Right atrium auricular region (tissue), 2 donors: Measurements from ENCODE around the gene LAMA5. TPM values are rescaled to one million over a fixed set of nuclear protein-coding genes. Genes with fewer than 3 reads are reported as not detected.

ENCODE experiments used
- DNase-seq: peaks from one replicate; pipeline ENCODE4 v3.0.0-alpha.2; 2019; ENCODE audit warnings: low spot score
- H3K27ac ChIP-seq, 2 donors: fragments of 200-600 bp; sonication (generic); 1 replicate in 1 of 2; 2 replicates in 1 of 2; pipeline ENCODE4 v1.5.1; 2016 to 2019
- H3K27me3 ChIP-seq, 2 donors: fragments of 200-600 bp; sonication (generic); one replicate each; pipeline versions ENCODE4 v1.5.1 to v1.6.0; 2017 to 2019
- H3K36me3 ChIP-seq: fragments of 200-600 bp; sonication (generic); one replicate; pipeline ENCODE4 v1.5.1; 2016
- H3K4me1 ChIP-seq, 2 donors: fragments of 200-600 bp; sonication (generic); one replicate each; pipeline versions ENCODE4 v1.5.1 to v1.6.0; 2017 to 2019
- H3K4me3 ChIP-seq, 2 donors: fragments of 200-600 bp; sonication (generic); 1 replicate in 1 of 2; 2 replicates in 1 of 2; pipeline ENCODE4 v1.5.1; 2017 to 2019; ENCODE audit warnings: mild to moderate bottlenecking in 1 of 2, moderate library complexity in 1 of 2
- H3K9me3 ChIP-seq, 2 donors: fragments of 200-600 bp; sonication (generic); one replicate each; pipeline ENCODE4 v1.5.1; 2019
- total RNA-seq, 2 donors: library from RNA; depleted of rRNA; stranded (reverse); fragments of >200 nt; gene quantifications; one replicate each; pipeline ENCODE4 v1.1.0, GENCODE V29; 2016
- TF ChIP-seq, protein P1 (sequence below), 2 donors: fragments of 200-600 bp; sonication (generic); IDR thresholded peaks; one replicate each; pipeline ENCODE4 v1.5.1; 2019; ENCODE audit warnings: antibody characterized with exemption in 2 of 2

LAMA5 gene
- total RNA-seq, 2 donors from 2014 or later, result 61.1 to 69.4 TPM

DNA sequence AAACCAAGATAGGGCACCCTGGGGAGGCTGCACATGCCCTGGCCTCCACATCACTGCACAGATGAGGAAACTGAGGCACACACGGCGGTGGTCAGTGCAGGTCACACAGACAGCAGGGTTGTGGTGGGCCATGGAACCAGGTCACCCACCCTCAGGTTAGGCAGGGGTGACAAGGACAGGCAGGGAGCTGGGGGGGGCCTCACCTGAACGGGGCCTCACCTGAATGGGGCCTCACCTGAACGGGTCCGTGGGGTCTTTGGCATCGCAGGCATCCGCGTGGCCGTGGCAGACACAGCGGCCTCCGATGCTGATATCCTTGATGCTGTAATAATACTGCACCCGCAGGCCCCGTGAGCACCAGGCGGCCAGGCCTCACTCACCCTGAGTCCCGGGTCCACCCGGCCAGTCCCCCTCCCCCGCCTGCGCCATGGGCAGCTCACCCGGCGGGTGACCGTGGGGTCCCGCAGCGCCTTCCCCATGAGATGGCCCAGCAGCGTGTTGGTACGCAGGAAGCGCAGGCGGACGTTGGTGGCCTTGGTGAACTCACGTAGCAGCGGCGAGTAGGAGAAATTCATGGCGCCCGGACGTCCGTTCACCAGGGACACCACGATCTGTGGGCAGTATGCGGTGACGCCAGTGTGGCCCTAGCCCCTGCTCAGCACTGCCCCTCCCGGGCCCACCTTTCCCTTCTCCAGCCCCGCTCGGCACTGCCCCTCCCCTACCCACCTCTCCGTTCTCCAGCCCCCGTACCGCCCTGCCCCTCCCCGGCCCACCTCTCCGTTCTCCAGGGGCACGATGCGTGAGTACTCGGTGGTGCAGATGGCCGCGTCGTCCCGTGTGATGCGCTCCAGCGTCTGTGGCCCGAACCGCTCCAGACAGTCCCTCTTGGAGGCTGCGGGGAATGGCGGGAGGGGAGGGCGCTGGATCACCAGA, 15.4 kb downstream of the LAMA5 start:
- H3K27me3 ChIP-seq, result no peaks in the 10 kb centered on the region
- TF ChIP-seq, protein P1, sequence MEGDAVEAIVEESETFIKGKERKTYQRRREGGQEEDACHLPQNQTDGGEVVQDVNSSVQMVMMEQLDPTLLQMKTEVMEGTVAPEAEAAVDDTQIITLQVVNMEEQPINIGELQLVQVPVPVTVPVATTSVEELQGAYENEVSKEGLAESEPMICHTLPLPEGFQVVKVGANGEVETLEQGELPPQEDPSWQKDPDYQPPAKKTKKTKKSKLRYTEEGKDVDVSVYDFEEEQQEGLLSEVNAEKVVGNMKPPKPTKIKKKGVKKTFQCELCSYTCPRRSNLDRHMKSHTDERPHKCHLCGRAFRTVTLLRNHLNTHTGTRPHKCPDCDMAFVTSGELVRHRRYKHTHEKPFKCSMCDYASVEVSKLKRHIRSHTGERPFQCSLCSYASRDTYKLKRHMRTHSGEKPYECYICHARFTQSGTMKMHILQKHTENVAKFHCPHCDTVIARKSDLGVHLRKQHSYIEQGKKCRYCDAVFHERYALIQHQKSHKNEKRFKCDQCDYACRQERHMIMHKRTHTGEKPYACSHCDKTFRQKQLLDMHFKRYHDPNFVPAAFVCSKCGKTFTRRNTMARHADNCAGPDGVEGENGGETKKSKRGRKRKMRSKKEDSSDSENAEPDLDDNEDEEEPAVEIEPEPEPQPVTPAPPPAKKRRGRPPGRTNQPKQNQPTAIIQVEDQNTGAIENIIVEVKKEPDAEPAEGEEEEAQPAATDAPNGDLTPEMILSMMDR (IDR thresholded peaks at IDR 0.05), result no peak
- DNase-seq, result no peak
- peaks cover 0 to 47% of the 10 kb centered on the region in 2 donors for H3K4me1 ChIP-seq
- no peaks in the 10 kb centered on the region for H3K9me3 ChIP-seq
- peaks cover 24% of the 10 kb centered on the region for H3K36me3 ChIP-seq
- H3K4me3 ChIP-seq, result no peak overlapping the region
- peak overlapping the region; percentile 90 to 92 for H3K27ac ChIP-seq

DNA sequence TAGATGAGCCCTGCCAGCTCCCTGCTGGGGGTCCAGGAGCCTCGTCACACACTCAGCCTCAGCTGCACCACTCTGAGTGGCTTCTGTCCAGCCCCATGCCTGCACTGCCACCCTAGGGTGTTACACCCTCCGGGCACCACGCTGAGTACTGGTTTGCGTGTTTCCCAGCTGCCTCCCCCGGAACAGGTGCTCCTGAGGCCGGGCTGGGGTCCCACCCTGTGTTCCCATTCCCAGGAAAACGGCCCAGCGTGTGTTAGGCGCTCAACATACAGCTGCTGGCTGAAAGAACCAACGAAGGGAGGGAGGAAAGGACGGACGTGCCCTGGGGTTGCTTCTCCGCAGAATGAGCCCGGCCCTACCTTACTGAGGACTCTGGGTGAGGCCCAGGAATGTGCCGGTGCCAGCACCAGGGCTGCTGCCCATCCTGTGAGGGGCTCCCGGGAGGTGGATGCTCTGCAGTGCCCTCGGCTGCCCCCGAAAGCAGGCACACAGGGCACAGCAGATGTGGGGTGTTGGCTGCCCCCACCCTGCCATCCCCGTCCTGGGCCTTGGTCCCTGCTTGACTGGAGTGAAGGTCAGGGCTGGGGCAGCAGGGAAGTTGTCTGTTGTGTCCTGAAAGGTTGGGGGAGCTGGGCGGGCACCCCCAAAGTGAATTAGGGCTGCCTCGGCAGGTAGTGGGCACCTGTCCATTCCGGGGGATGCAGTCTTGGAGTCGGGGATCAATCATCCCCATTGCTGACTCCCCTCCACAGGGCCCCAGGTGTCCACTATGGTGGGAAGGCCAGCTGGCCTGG, 16.3 kb downstream of the LAMA5 start:
- no peak overlapping the region for H3K4me3 ChIP-seq
- H3K27me3 ChIP-seq, result no peaks in the 10 kb centered on the region
- DNase-seq, result no peak
- no peaks in the 10 kb centered on the region for H3K9me3 ChIP-seq
- peaks cover 33% of the 10 kb centered on the region for H3K36me3 ChIP-seq
- peak overlapping the region in 1 of 2 donors; percentile 2 for H3K27ac ChIP-seq
- H3K4me1 ChIP-seq, result peaks cover 0 to 38% of the 10 kb centered on the region in 2 donors
- TF ChIP-seq, protein P1 (IDR thresholded peaks at IDR 0.05), result no peak

GRCh38 chr20:62350098-62350628, 16.9 kb downstream of the LAMA5 start:
- peaks cover 39% of the 10 kb centered on the region for H3K36me3 ChIP-seq
- peaks cover 0 to 31% of the 10 kb centered on the region in 2 donors for H3K4me1 ChIP-seq
- TF ChIP-seq, protein P1 (IDR thresholded peaks at IDR 0.05), result no peak
- H3K27me3 ChIP-seq, result no peaks in the 10 kb centered on the region
- H3K4me3 ChIP-seq, result no peak overlapping the region
- no peak for DNase-seq
- H3K9me3 ChIP-seq, result no peaks in the 10 kb centered on the region
- peak overlapping the region in 1 of 2 donors; percentile 2 for H3K27ac ChIP-seq

DNA sequence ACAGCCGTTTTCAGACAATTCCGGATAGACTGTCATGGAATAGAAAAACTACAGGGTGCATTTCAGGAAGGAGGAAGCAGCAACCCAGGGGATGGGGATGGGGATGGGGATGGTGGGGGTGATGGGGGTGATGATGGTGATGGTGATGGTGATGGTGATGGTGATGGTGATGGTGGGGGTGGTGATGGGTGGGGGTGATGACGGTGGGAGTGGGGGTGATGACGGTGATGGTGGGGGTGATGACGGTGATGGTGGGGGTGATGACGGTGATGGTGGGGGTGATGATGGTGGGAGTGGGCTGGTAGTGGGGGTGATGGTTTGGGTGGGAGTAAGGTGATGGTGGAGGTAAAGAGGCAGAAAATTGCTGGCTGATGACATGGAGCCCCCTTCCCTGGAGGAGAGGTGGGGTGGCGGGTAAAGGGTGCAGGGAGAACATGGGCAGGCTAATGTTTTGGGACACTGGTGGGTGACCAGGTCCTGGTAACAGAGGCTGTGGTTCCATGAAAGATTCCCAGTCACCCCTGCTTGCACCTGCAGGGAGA, 17.5 kb downstream of the LAMA5 start:
- H3K9me3 ChIP-seq, result no peaks in the 10 kb centered on the region
- H3K27ac ChIP-seq, result no peak overlapping the region
- no peak for DNase-seq
- H3K4me3 ChIP-seq, result no peak overlapping the region
- TF ChIP-seq, protein P1 (IDR thresholded peaks at IDR 0.05), result no peak
- H3K36me3 ChIP-seq, result peaks cover 39% of the 10 kb centered on the region
- H3K4me1 ChIP-seq, result peaks cover 0 to 26% of the 10 kb centered on the region in 2 donors
- no peaks in the 10 kb centered on the region for H3K27me3 ChIP-seq

- TF ChIP-seq, protein P1 (IDR thresholded peaks at IDR 0.05), result no peak
- H3K4me1 ChIP-seq, result peaks cover 0 to 16% of the 10 kb centered on the region in 2 donors
- H3K27me3 ChIP-seq, result no peaks in the 10 kb centered on the region
- peaks cover 39% of the 10 kb centered on the region for H3K36me3 ChIP-seq
- DNase-seq, result no peak
- H3K4me3 ChIP-seq, result no peak overlapping the region
- no peaks in the 10 kb centered on the region for H3K9me3 ChIP-seq
- no peak overlapping the region for H3K27ac ChIP-seq
These were observed 18.5 kb downstream of the LAMA5 start for GRCh38 chr20:62348604-62349003.
